ENCODE measurements around the gene MCEMP1.

MCEMP1 gene

DNA sequence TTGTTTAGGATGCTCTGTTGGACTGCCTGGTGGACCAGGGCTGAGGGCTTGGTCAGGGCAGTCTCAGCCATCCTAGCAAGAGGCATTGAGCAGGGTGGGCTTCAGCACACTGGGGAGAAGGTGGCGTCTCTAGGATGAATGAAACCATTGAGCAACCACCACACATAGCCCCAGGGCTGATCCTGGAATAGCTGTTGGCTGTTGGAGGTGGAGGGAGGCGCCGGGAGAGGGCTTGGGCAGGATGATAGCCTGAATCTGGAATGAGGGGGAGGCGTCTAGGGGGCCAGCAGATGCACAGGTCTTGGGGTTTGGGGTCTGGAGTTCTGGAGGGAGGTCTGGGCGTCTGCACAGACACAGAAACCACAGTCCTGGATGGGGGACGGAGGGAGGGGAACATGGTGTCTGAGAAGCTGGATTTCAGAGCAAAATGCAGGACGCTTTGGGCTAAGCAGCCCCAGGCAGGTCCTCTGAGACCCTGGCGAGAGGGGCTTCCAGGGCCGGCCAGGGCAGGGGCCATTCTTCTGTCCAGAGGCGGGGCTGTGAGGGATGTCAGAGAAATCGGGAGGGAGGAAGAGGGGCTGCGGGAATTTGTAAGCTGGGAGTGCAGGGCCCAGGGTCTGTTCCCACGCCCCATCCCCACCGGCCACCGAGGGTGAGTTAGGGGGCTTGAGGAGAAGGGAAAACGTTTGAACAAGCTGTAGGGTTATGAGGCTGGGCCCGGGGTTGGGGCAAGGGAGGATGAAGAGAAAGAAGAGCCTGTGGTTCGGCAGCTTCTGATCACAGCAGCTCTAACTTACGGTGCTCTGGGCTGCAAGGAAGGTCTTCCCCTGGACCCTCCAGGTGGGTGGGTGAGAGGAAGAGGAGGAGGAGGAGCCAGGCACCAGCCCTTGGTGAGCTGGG, 8.9 kb downstream of the MCEMP1 start:
- H3K36me3 ChIP-seq (ENCODE audit: insufficient read depth, low read length) = peaks cover 11% of the 10 kb centered on the region
- WGBS = 34% methylated on average over 19 of the region's 19 CpGs
- H3K9ac ChIP-seq (ENCODE audit: low read depth, low read length) = no peak overlapping the region
- no peak overlapping the region for H3K4me3 ChIP-seq (ENCODE audit: low read length)
- H3K4me1 ChIP-seq (ENCODE audit: insufficient read depth, low read length) = peaks cover 2% of the 10 kb centered on the region; the same call in 1 of the 2 replicates
- H3K9me3 ChIP-seq (ENCODE audit: insufficient read depth, low read depth, low read length) = no peaks in the 10 kb centered on the region
- H3K27ac ChIP-seq (ENCODE audit: low read depth, low read length) = no peak overlapping the region
- no peaks in the 10 kb centered on the region; the same call in 1 of the 2 replicates for H3K27me3 ChIP-seq (ENCODE audit: insufficient read depth, low read length)

DNA sequence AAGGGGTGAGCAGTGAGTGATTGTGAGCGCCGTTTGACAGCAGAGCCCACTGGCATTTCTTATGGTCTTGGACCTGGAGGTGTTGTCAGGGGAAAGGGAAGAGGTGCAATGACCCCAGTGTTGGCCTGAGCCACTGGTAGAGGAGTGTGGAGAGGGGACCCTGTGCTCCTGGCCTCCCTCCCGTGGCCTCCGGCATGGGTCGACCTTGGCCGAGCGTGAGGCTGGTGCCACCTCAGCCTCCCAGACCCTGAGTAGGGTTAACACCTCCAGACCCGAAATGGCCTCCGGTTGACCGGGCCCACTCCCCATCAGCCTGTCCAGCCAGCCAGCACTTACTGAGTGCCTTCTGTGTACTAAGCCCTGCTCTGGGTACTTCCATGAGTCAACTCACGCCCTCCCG, 10.3 kb downstream of the MCEMP1 start:
- H3K9ac ChIP-seq (ENCODE audit: low read depth, low read length) = no peak overlapping the region
- no peaks in the 10 kb centered on the region for H3K4me1 ChIP-seq (ENCODE audit: insufficient read depth, low read length)
- H3K27me3 ChIP-seq (ENCODE audit: insufficient read depth, low read length) = no peaks in the 10 kb centered on the region; the same call in 1 of the 2 replicates
- 90% methylated on average over 12 of the region's 12 CpGs for WGBS
- no peak overlapping the region for H3K27ac ChIP-seq (ENCODE audit: low read depth, low read length)
- no peaks in the 10 kb centered on the region for H3K9me3 ChIP-seq (ENCODE audit: insufficient read depth, low read depth, low read length)
- no peak overlapping the region for H3K4me3 ChIP-seq (ENCODE audit: low read length)
- H3K36me3 ChIP-seq (ENCODE audit: insufficient read depth, low read length) = peaks cover 11% of the 10 kb centered on the region

DNA sequence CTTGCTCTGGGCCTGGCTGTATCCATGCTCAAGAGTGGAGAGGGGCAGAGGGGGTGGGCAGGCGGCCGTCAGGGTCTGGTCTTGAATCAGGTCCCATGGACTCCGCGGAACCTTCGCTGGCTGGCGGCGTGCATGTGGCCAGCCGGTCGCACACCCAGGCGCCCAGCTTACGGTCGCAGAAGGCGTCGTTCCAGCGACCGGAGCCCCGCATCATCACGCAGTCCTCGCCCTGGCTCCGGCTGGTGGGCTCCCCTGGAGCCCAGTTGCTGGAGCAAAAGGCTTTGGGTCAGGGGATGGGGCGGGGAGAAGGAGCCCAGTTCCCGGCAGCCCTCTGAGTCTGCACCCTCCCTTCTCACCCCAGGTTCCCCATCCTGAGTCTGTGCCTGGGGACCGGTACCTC, 12.3 kb downstream of the MCEMP1 start:
- no peaks in the 10 kb centered on the region for H3K9me3 ChIP-seq (ENCODE audit: insufficient read depth, low read depth, low read length)
- no peaks in the 10 kb centered on the region for H3K4me1 ChIP-seq (ENCODE audit: insufficient read depth, low read length)
- no peak overlapping the region for H3K9ac ChIP-seq (ENCODE audit: low read depth, low read length)
- no peaks in the 10 kb centered on the region; the same call in 1 of the 2 replicates for H3K27me3 ChIP-seq (ENCODE audit: insufficient read depth, low read length)
- H3K4me3 ChIP-seq (ENCODE audit: low read length) = no peak overlapping the region
- WGBS = 86% methylated on average over 22 of the region's 23 CpGs
- H3K36me3 ChIP-seq (ENCODE audit: insufficient read depth, low read length) = no peaks in the 10 kb centered on the region
- no peak overlapping the region for H3K27ac ChIP-seq (ENCODE audit: low read depth, low read length)

DNA sequence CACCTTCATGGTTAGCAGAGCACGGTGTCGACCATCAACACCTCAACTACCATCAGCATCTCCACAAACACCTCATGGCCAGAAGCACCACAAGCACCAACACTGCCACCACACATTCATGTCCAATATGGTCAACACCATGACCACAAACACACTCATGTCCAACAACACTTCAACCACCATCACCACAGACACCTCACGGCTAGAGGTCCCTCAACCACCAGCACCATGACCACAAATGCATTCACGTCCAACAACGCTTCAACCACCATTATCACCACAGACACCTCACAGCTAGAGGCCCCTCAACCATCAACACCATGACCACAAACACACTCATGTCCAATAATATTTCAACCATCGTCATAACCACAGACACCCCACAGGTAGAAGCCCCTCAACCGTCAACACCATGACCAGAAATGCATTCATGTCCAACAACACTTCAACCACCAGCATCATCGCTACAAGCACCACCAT, 13.9 kb downstream of the MCEMP1 start:
- H3K4me3 ChIP-seq (ENCODE audit: low read length) = no peak overlapping the region
- no peaks in the 10 kb centered on the region for H3K36me3 ChIP-seq (ENCODE audit: insufficient read depth, low read length)
- no peak overlapping the region for H3K27ac ChIP-seq (ENCODE audit: low read depth, low read length)
- no peak overlapping the region for H3K9ac ChIP-seq (ENCODE audit: low read depth, low read length)
- no peaks in the 10 kb centered on the region for H3K9me3 ChIP-seq (ENCODE audit: insufficient read depth, low read depth, low read length)
- 72% methylated on average over 8 of the region's 8 CpGs for WGBS
- no peaks in the 10 kb centered on the region; the same call in 1 of the 2 replicates for H3K27me3 ChIP-seq (ENCODE audit: insufficient read depth, low read length)
- no peaks in the 10 kb centered on the region for H3K4me1 ChIP-seq (ENCODE audit: insufficient read depth, low read length)

DNA sequence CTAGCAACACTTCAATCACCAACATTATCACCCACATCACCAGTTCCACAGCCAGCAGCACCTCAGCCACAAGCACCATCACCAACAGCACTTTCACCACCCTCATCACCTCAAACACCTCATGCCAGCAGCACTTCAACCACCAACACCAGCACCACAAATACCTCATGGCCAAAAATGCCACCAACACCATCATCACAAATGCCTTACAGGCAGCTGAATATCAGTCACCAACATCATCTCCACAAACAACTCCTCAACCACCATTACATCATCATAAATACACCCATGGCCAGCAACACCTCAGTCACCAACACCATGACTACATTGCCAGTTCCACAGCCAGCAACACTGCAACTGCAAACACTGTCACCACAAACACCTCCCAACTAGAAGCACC, 14.6 kb downstream of the MCEMP1 start:
- H3K9me3 ChIP-seq (ENCODE audit: insufficient read depth, low read depth, low read length) = no peaks in the 10 kb centered on the region
- H3K36me3 ChIP-seq (ENCODE audit: insufficient read depth, low read length) = no peaks in the 10 kb centered on the region
- H3K27me3 ChIP-seq (ENCODE audit: insufficient read depth, low read length) = no peaks in the 10 kb centered on the region
- H3K27ac ChIP-seq (ENCODE audit: low read depth, low read length) = no peak overlapping the region
- no peak overlapping the region for H3K4me3 ChIP-seq (ENCODE audit: low read length)
- no peaks in the 10 kb centered on the region for H3K4me1 ChIP-seq (ENCODE audit: insufficient read depth, low read length)
- no peak overlapping the region for H3K9ac ChIP-seq (ENCODE audit: low read depth, low read length)

DNA sequence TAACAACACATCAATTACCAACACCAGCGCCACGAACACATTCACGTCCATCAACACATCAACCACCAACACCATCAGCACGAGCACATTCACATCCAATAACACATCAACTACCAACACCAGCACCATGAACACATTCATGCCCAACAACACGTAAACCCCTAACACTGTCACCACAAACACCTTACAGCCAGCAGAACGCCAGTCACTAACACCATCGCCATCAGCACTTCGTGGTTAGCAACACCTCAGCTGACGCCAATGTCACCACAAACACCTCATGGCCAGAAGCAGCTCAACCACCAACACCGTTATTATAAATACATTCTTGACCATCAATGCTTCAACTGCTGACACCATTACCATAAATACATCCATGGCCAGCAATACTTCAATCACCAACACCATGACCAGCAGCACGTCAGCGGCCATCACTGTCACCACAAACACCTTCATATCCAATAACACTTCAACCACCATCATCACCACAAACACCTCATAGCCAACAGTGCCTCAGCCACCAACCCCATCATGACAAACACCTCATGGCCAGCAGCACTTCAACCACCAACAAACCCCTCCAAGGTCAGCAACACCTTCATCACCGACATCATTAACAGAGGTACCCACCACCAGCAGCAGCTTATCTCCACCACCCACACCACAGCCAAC, 15.7 kb downstream of the MCEMP1 start:
- H3K27me3 ChIP-seq (ENCODE audit: insufficient read depth, low read length) = no peaks in the 10 kb centered on the region
- WGBS = 52% methylated on average over 13 of the region's 13 CpGs

DNA sequence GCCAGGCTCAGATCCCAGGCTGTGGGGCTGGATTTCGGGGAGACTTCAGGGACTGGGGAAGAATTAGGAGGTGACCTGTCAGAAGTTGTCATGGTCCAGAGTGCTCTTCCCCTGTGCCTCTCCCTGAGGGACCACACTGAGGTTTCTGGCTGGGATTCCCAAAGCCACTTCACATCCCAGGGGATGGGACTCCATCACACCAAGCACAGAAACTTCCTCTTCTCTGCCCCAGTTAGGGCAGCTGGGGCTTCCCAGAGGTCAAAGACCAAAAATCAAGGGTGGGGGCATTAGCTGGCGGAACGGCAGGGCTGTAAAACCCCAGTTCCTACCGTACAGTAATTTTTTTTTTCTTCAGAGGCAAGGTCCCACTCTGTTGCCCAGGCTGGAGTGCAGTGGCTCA, 17.6 kb downstream of the MCEMP1 start:
- H3K4me1 ChIP-seq (ENCODE audit: insufficient read depth, low read length) = no peaks in the 10 kb centered on the region
- H3K9ac ChIP-seq (ENCODE audit: low read depth, low read length) = no peak overlapping the region
- no peaks in the 10 kb centered on the region for H3K27me3 ChIP-seq (ENCODE audit: insufficient read depth, low read length)
- H3K9me3 ChIP-seq (ENCODE audit: insufficient read depth, low read depth, low read length) = no peaks in the 10 kb centered on the region
- H3K36me3 ChIP-seq (ENCODE audit: insufficient read depth, low read length) = no peaks in the 10 kb centered on the region
- H3K4me3 ChIP-seq (ENCODE audit: low read length) = no peak overlapping the region
- WGBS = 87% methylated on average over 3 of the region's 4 CpGs
- no peak overlapping the region for H3K27ac ChIP-seq (ENCODE audit: low read depth, low read length)

More for the DNA sequence above, 15.7 kb downstream of the MCEMP1 start:
- Histone ChIP-seq H3K4me1 (ENCODE audit: insufficient read depth, low read length) (no peaks in the 10 kb centered on the region), H3K9ac (ENCODE audit: low read depth, low read length) (no peak overlapping the region), H3K36me3 (ENCODE audit: insufficient read depth, low read length) (no peaks in the 10 kb centered on the region), H3K27ac (ENCODE audit: low read depth, low read length) (no peak overlapping the region), H3K9me3 (ENCODE audit: insufficient read depth, low read depth, low read length) (no peaks in the 10 kb centered on the region), H3K4me3 (ENCODE audit: low read length) (no peak overlapping the region)

DNA sequence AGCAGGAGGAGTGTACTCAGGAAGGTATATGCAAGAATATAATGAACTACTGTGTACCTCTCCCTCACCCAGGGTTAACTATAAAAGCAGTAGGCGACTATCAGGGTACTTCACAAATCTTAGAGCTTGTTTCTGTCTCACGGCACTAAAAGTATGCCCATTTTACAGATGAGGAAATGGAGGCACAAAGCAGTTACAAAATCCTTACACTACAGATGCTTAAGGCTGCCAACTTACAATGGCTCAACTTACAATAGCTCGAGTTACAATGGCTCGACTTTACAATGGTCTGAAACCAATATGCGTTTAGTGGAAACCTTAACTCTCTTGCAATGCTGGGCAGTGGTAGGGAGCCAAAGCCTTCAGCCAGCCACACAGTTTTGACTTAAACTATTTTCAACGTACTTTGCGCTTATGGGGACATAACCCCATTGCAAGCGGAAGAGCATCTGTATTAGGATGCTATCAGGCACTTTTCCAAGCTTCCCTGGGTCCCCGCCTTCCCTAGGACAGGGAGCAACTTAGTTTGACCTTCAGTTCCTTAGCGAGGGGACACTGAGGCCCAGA, 20.9 kb downstream of the MCEMP1 start:
- Histone ChIP-seq H3K4me1 (ENCODE audit: insufficient read depth, low read length) (no peaks in the 10 kb centered on the region), H3K27ac (ENCODE audit: low read depth, low read length) (no peak overlapping the region), H3K9me3 (ENCODE audit: insufficient read depth, low read depth, low read length) (no peaks in the 10 kb centered on the region), H3K36me3 (ENCODE audit: insufficient read depth, low read length) (no peaks in the 10 kb centered on the region), H3K4me3 (ENCODE audit: low read length) (no peak overlapping the region), H3K27me3 (ENCODE audit: insufficient read depth, low read length) (no peaks in the 10 kb centered on the region), H3K9ac (ENCODE audit: low read depth, low read length) (no peak overlapping the region)
- WGBS = 64% methylated on average over 10 of the region's 10 CpGs

DNA sequence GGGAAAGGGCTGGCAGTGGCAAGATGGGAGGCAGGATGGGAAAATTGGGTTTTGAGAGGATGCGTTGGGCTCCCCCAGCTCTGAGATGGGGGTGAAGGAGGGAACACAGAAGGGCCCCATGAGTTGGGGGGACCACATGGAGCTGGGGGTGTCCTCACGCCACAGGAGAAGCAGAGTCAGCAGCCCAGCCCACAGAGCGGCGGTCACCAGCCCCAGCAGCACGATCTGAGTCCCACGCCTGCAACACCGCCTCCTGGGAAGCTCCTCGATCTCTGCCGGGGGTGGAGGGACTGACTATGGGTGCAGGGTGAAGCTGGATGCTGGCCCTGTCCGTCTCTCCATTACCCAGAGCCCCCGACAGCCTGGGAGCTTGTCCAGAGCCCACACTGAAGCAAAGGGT, 21.7 kb downstream of the MCEMP1 start:
- Histone ChIP-seq H3K36me3 (ENCODE audit: insufficient read depth, low read length) (no peaks in the 10 kb centered on the region), H3K27me3 (ENCODE audit: insufficient read depth, low read length) (no peaks in the 10 kb centered on the region), H3K27ac (ENCODE audit: low read depth, low read length) (no peak overlapping the region), H3K4me3 (ENCODE audit: low read length) (no peak overlapping the region), H3K9ac (ENCODE audit: low read depth, low read length) (no peak overlapping the region), H3K9me3 (ENCODE audit: insufficient read depth, low read depth, low read length) (no peaks in the 10 kb centered on the region), H3K4me1 (ENCODE audit: insufficient read depth, low read length) (no peaks in the 10 kb centered on the region)
- 56% methylated on average over 11 of the region's 11 CpGs for WGBS

DNA sequence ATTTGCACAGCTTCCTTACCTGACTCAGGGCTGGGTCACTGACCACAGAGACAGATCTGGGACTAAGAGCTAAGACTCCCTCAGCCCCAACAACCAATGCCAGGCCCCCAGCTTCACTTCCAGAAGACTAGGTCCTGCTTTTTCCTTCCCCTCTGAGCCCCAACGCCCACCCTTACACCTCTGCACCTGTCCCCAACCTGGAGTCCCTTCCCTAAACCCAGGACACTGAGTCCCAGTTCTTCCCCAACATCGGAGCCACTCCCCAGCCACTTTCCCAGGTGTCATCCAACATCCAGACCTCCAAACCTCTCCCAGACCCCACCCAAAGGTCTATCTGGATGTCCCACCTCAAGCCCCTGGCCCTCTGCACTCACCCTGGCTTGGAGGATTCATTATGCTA, 22.1 kb downstream of the MCEMP1 start:
- H3K27ac ChIP-seq (ENCODE audit: low read depth, low read length) = no peak overlapping the region
- H3K4me3 ChIP-seq (ENCODE audit: low read length) = no peak overlapping the region
- H3K27me3 ChIP-seq (ENCODE audit: insufficient read depth, low read length) = no peaks in the 10 kb centered on the region
- H3K36me3 ChIP-seq (ENCODE audit: insufficient read depth, low read length) = no peaks in the 10 kb centered on the region
- no peaks in the 10 kb centered on the region for H3K9me3 ChIP-seq (ENCODE audit: insufficient read depth, low read depth, low read length)
- no peaks in the 10 kb centered on the region for H3K4me1 ChIP-seq (ENCODE audit: insufficient read depth, low read length)
- H3K9ac ChIP-seq (ENCODE audit: low read depth, low read length) = no peak overlapping the region
- WGBS = 53% methylated on average over 2 of the region's 2 CpGs
